Vagina (tissue), 2 donors: ENCODE data around the gene FGR.

ENCODE experiments used
- POLR2A ChIP-seq, 2 donors: fragments of 450-650 bp; IDR thresholded peaks; one replicate each; pipeline ENCODE4 v1.6.1; 2017; ENCODE audit warnings: antibody characterized with exemption in 2 of 2, mild to moderate bottlenecking in 2 of 2, moderate library complexity in 2 of 2
- TF ChIP-seq, protein P1 (sequence below), 3 experiments: fragments of 450-650 bp in 2 of 3; fragments of 200-600 bp in 1 of 3; sonication (generic) in 1 of 3; IDR thresholded peaks; one replicate each; pipeline ENCODE4 v1.5.1; 2017 to 2019; ENCODE audit warnings: antibody characterized with exemption in 3 of 3, mild to moderate bottlenecking in 2 of 3, moderate library complexity in 2 of 3

- TF ChIP-seq, protein P1, sequence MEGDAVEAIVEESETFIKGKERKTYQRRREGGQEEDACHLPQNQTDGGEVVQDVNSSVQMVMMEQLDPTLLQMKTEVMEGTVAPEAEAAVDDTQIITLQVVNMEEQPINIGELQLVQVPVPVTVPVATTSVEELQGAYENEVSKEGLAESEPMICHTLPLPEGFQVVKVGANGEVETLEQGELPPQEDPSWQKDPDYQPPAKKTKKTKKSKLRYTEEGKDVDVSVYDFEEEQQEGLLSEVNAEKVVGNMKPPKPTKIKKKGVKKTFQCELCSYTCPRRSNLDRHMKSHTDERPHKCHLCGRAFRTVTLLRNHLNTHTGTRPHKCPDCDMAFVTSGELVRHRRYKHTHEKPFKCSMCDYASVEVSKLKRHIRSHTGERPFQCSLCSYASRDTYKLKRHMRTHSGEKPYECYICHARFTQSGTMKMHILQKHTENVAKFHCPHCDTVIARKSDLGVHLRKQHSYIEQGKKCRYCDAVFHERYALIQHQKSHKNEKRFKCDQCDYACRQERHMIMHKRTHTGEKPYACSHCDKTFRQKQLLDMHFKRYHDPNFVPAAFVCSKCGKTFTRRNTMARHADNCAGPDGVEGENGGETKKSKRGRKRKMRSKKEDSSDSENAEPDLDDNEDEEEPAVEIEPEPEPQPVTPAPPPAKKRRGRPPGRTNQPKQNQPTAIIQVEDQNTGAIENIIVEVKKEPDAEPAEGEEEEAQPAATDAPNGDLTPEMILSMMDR (IDR thresholded peaks at IDR 0.05): no peak
- no peak for TF ChIP-seq POLR2A (IDR thresholded peaks at IDR 0.05)
Measured at GRCh38 chr1:27572679-27573426, 62.1 kb downstream of the FGR start.
